ENCODE results near the gene ATG9B. TPM values are rescaled to one million over a fixed set of nuclear protein-coding genes. Genes with fewer than 3 reads are reported as not detected.

The ATG9B gene
- total RNA-seq, 1 experiment from 2014 or later, result 2.1 TPM

- no peak for TF ChIP-seq REST (IDR thresholded peaks at IDR 0.05; ENCODE audit: low read depth)
- TF ChIP-seq JUND (IDR thresholded peaks at IDR 0.05), result no peak
- TF ChIP-seq YY1 (IDR thresholded peaks at IDR 0.05; ENCODE audit: extremely low read depth, insufficient replicate concordance, low read depth, low read length), result no peak
- no peak for TF ChIP-seq RAD21 (IDR thresholded peaks at IDR 0.05; ENCODE audit: low read depth)
- no peak for TF ChIP-seq CBX3 (IDR thresholded peaks at IDR 0.05; ENCODE audit: low read depth)
- TF ChIP-seq CEBPB (IDR thresholded peaks at IDR 0.05; ENCODE audit: low read depth), result no peak
- TF ChIP-seq POLR2A (IDR thresholded peaks at IDR 0.05; ENCODE audit: borderline replicate concordance, extremely low read depth, insufficient read depth, insufficient read length), result no peak
- no peak for TF ChIP-seq SP1 (IDR thresholded peaks at IDR 0.05; ENCODE audit: low read depth)
- TF ChIP-seq EZH2 (IDR thresholded peaks at IDR 0.05), result no peak
Observed at GRCh38 chr7:151071032-151071866, 47.0 kb upstream of the ATG9B start (continued).

GRCh38 chr7:151070574-151070960 is 46.3 kb upstream of the ATG9B start:
- ChIA-PET CTCF (no interaction called here), POLR2A (no interaction called here), RAD21 (ENCODE audit: low non-redundant PET in 1 of 2, low total read pairs in 2 of 2, uncharacterized antibody in 2 of 2, unreplicated experiment in 2 of 2) (no interaction called here)
- Histone ChIP-seq H3K9me3 (ENCODE audit: control insufficient read depth in 1 of 2, insufficient read depth in 1 of 2, low read depth in 1 of 2, low read length in 2 of 2) (no peaks in the 10 kb centered on the region), H3K9me2 (ENCODE audit: insufficient read depth) (no peaks in the 10 kb centered on the region), H4K20me1 (ENCODE audit: insufficient read depth) (no peaks in the 10 kb centered on the region), H3K4me1 (ENCODE audit: control insufficient read depth in 1 of 2, insufficient read depth in 2 of 2, low read length in 2 of 2) (no peaks in the 10 kb centered on the region), H3K36me3 (ENCODE audit: control insufficient read depth in 1 of 2, insufficient read depth in 2 of 2, low read length in 2 of 2) (peaks cover 54 to 57% of the 10 kb centered on the region in 2 experiments; a peak in 3 of 4 replicates), H3K79me2 (ENCODE audit: insufficient read depth, low read length) (peaks cover 23% of the 10 kb centered on the region; the same call in 1 of the 2 replicates), H3K27ac (ENCODE audit: low read depth, low read length) (no peak overlapping the region), H3K27me3 (ENCODE audit: insufficient read depth, low read length) (no peaks in the 10 kb centered on the region), H3K9ac (ENCODE audit: low read length) (no peak overlapping the region), H2AFZ (ENCODE audit: low read depth, low read length, poor library complexity, severe bottlenecking) (no peak overlapping the region), H3K4me3 (replicated peaks in 1 of 2; ENCODE audit: low read depth in 1 of 2, low read length in 2 of 2) (no peak overlapping the region), H3K4me2 (ENCODE audit: low read length) (no peak overlapping the region)
- intact Hi-C loops (cut with micrococcal nuclease), result no loop called here
- TF ChIP-seq CEBPB (IDR thresholded peaks at IDR 0.05; ENCODE audit: low read depth) (no peak), ZFX (IDR thresholded peaks at IDR 0.05) (no peak), JUND (IDR thresholded peaks at IDR 0.05) (no peak), FOSL1 (IDR thresholded peaks at IDR 0.05; ENCODE audit: low read depth) (no peak), ATF3 (IDR thresholded peaks at IDR 0.05) (no peak), EGR1 (IDR thresholded peaks at IDR 0.05; ENCODE audit: low read depth) (no peak), CBX3 (IDR thresholded peaks at IDR 0.05; ENCODE audit: low read depth) (no peak), SIN3A (IDR thresholded peaks at IDR 0.05; ENCODE audit: low read depth) (no peak), ELF1 (IDR thresholded peaks at IDR 0.05; ENCODE audit: borderline replicate concordance, low read depth) (no peak), TCF7L2 (IDR thresholded peaks at IDR 0.05; ENCODE audit: borderline replicate concordance, extremely low read depth, insufficient read depth, insufficient read length) (no peak), ZNF274 (IDR thresholded peaks at IDR 0.05; ENCODE audit: low read depth, low read length) (no peak), EZH2phosphoT487 (IDR thresholded peaks at IDR 0.05; ENCODE audit: borderline replicate concordance) (no peak), MAX (IDR thresholded peaks at IDR 0.05) (no peak), POLR2AphosphoS5 (IDR thresholded peaks at IDR 0.05; ENCODE audit: low read depth, low read length) (no peak), POLR2A (IDR thresholded peaks at IDR 0.05; ENCODE audit: borderline replicate concordance, extremely low read depth, insufficient read depth, insufficient read length) (no peak)
- no peak for ATAC-seq
- no TSS peak for BruUV-seq (replicated peaks)
- DNase-seq (ENCODE audit: low read depth, low spot score), result no peak
